ENCODE results near the gene RNF32. TPM values are rescaled to one million over a fixed set of nuclear protein-coding genes. Genes with fewer than 3 reads are reported as not detected.
"Not testable (repeated sequence)": the region's sequence is repeated elsewhere in the genome, so short reads cannot be mapped to it uniquely, and the experiment has no call there.

Gene RNF32
- total RNA-seq, 1 donor: under 0.01 TPM

DNA sequence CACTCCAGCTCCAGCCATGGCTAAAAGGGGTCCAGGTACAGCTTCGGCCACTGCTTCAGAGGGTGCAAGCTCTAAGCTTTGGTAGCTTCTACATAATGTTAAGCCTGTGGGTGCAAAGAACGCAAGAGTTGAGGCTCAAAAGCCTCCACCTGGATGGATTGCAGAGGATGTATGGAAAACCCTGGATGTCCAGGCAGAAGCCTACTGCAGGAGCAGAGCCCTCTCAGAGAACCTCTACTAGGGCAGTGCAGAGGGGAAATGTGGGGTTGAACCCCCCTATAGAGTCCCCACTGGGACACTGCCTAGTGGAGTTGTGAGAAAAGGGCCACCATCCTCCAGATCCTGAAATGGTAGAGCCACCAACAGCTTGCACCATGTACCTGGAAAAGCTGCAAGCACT, 10.7 kb upstream of the RNF32 start:
- no peak for DNase-seq (ENCODE audit: insufficient read length, low spot score, missing footprints)
- Histone ChIP-seq H3K79me2 (ENCODE audit: insufficient read depth, low read length) (no peaks in the 10 kb centered on the region), H3K27me3 (ENCODE audit: insufficient read depth, low read length) (no peaks in the 10 kb centered on the region), H3K27ac (ENCODE audit: low read depth, low read length) (no peak overlapping the region), H3K4me3 (ENCODE audit: insufficient read depth, low read length) (no peak overlapping the region), H3K4me1 (ENCODE audit: insufficient read depth, low read length) (no peaks in the 10 kb centered on the region), H3K4me2 (ENCODE audit: insufficient read depth, low read length) (no peak overlapping the region), H3K36me3 (ENCODE audit: insufficient read depth, low read length) (no peaks in the 10 kb centered on the region), H4K20me1 (ENCODE audit: insufficient read depth, low read length) (no peaks in the 10 kb centered on the region), H3K9me3 (ENCODE audit: low read depth, low read length) (no peaks in the 10 kb centered on the region), H2AFZ (ENCODE audit: low read length) (no peak overlapping the region)
- TF ChIP-seq CTCF (IDR thresholded peaks at IDR 0.05; ENCODE audit: extremely low read depth, low read depth, low read length): no peak

DNA sequence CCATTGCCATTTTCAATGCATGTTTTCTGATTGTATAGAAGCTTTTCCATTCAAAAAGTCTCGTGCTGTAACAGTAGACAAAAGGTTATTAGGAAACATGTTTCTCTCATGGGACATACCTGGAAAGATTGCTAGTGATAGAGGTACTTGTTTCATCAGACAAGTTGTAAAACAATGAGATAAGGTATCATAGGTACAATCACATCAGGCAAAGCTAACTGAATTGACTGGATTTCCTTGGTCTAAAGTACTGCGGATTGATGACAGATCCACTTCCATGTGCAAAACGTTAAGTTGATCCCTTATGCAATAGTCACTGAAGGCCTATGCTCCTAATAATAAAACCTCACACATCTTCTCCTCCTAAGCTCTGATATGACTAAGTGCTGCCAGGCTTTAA, 6.5 kb upstream of the RNF32 start:
- Histone ChIP-seq H3K79me2 (ENCODE audit: insufficient read depth, low read length) (no peaks in the 10 kb centered on the region), H3K9me3 (ENCODE audit: low read depth, low read length) (no peaks in the 10 kb centered on the region), H3K4me3 (ENCODE audit: insufficient read depth, low read length) (no peak overlapping the region), H3K4me2 (ENCODE audit: insufficient read depth, low read length) (no peak overlapping the region), H3K27me3 (ENCODE audit: insufficient read depth, low read length) (no peaks in the 10 kb centered on the region), H2AFZ (ENCODE audit: low read length) (no peak overlapping the region), H3K27ac (ENCODE audit: low read depth, low read length) (no peak overlapping the region), H4K20me1 (ENCODE audit: insufficient read depth, low read length) (no peaks in the 10 kb centered on the region), H3K36me3 (ENCODE audit: insufficient read depth, low read length) (no peaks in the 10 kb centered on the region), H3K4me1 (ENCODE audit: insufficient read depth, low read length) (no peaks in the 10 kb centered on the region)
- DNase-seq (ENCODE audit: insufficient read length, low spot score, missing footprints): no peak
- no peak for TF ChIP-seq CTCF (IDR thresholded peaks at IDR 0.05; ENCODE audit: extremely low read depth, low read depth, low read length)

GRCh38 chr7:156635529-156636385, 4.8 kb upstream of the RNF32 start:
- Histone ChIP-seq H3K27me3 (ENCODE audit: insufficient read depth, low read length) (no peaks in the 10 kb centered on the region), H3K79me2 (ENCODE audit: insufficient read depth, low read length) (peaks cover 5% of the 10 kb centered on the region), H3K36me3 (ENCODE audit: insufficient read depth, low read length) (no peaks in the 10 kb centered on the region), H3K4me2 (ENCODE audit: insufficient read depth, low read length) (no peak overlapping the region), H3K27ac (ENCODE audit: low read depth, low read length) (no peak overlapping the region), H2AFZ (ENCODE audit: low read length) (no peak overlapping the region), H4K20me1 (ENCODE audit: insufficient read depth, low read length) (no peaks in the 10 kb centered on the region), H3K4me1 (ENCODE audit: insufficient read depth, low read length) (peaks cover 7% of the 10 kb centered on the region), H3K4me3 (ENCODE audit: insufficient read depth, low read length) (no peak overlapping the region), H3K9me3 (ENCODE audit: low read depth, low read length) (no peaks in the 10 kb centered on the region)
- DNase-seq (ENCODE audit: insufficient read length, low spot score, missing footprints): no peak
- no peak for TF ChIP-seq CTCF (IDR thresholded peaks at IDR 0.05; ENCODE audit: extremely low read depth, low read depth, low read length)

DNA sequence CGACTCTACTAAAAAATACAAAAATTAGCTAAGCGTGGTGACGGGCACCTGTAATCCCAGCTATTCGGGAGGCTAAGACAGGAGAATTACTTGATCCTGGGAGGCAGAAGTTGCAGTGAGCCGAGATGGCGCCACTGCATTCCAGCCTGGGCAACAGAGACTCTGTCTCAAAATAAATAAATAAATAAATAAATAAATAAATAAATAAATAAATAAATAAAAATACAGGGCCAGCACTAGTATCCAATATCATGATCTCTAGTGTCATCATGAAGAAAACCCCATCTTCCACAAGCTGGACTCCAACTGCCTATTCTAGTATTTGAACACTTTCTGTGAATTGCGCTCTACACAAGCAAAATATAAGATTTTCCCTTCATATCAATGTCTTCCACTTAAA, 3.5 kb upstream of the RNF32 start:
- not testable (repeated sequence) for H3K4me2 ChIP-seq (ENCODE audit: insufficient read depth, low read length); H3K79me2 ChIP-seq (ENCODE audit: insufficient read depth, low read length); H3K9me3 ChIP-seq (ENCODE audit: low read depth, low read length); H3K27ac ChIP-seq (ENCODE audit: low read depth, low read length); DNase-seq (ENCODE audit: insufficient read length, low spot score, missing footprints); H3K4me3 ChIP-seq (ENCODE audit: insufficient read depth, low read length); H4K20me1 ChIP-seq (ENCODE audit: insufficient read depth, low read length); H3K36me3 ChIP-seq (ENCODE audit: insufficient read depth, low read length); H2AFZ ChIP-seq (ENCODE audit: low read length); H3K27me3 ChIP-seq (ENCODE audit: insufficient read depth, low read length)
- H3K4me1 ChIP-seq (ENCODE audit: insufficient read depth, low read length): peaks cover 11% of the 10 kb centered on the region
